ENCODE results near the gene PPP1R14C.

DNA sequence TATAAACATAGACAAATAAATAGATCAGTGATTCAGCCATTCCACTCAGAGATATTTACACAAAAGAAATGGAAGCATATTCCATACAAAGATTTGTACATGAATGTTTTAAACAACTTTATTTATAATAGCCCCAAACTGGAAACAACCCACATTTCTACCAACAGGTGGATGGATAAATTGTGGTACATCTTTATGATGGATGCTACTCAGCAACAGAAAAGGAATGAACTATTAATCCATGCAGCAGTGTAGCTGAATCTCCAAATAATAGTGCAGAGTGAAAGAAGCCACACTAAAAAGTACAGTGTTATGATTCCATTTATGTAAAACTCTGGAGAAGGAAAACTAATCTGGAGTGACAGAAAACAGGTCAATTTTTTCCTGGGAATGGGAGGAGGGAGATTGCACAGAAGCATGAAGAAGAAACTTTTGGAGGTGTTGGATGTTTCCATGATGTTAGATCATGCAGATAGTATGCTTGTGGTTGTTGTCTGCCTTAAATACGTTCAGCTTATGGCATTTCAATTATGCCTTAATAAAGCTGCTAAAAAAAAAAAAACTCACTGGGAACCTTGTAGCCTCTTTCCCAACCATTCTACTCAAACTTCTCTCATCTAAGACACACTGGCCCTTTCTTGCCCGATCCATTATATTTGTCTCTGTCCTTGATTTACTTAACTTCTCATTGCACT, 100.9 kb downstream of the PPP1R14C start:
- TF ChIP-seq, protein P1, sequence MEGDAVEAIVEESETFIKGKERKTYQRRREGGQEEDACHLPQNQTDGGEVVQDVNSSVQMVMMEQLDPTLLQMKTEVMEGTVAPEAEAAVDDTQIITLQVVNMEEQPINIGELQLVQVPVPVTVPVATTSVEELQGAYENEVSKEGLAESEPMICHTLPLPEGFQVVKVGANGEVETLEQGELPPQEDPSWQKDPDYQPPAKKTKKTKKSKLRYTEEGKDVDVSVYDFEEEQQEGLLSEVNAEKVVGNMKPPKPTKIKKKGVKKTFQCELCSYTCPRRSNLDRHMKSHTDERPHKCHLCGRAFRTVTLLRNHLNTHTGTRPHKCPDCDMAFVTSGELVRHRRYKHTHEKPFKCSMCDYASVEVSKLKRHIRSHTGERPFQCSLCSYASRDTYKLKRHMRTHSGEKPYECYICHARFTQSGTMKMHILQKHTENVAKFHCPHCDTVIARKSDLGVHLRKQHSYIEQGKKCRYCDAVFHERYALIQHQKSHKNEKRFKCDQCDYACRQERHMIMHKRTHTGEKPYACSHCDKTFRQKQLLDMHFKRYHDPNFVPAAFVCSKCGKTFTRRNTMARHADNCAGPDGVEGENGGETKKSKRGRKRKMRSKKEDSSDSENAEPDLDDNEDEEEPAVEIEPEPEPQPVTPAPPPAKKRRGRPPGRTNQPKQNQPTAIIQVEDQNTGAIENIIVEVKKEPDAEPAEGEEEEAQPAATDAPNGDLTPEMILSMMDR (conservative IDR thresholded peaks at IDR 0.05 in 1 of 2, IDR thresholded peaks at IDR 0.05 in 1 of 2; ENCODE audit: extremely low read depth in 1 of 2, insufficient read depth in 1 of 2, low read depth in 1 of 2, low read length in 2 of 2): no peak
- no peak for TF ChIP-seq EZH2 (IDR thresholded peaks at IDR 0.05; ENCODE audit: borderline replicate concordance, low read length)
